IMR-90 (cell line): ENCODE measurements around the gene BCL11A. TPM values are rescaled to one million over a fixed set of nuclear protein-coding genes. Genes with fewer than 3 reads are reported as not detected.

Source experiments
- ATAC-seq: fragments of 200-7000 bp; cut with Tn5 transposase; 2 replicates; pipeline ENCODE4 v1.9.1; 2020; ENCODE audit warnings: low read depth, mild to moderate bottlenecking, moderate library complexity
- BruUV-seq: library from RNA; stranded (reverse); fragments of 400-500 nt; replicated peaks from 2 replicates; lab custom pipeline; 2021; lab: Mats Ljungman, UMichigan
- CTCF ChIA-PET: fragments of 300-600 bp; formaldehyde crosslinking; extraction: SDS; loops from one replicate; lab custom pipeline; 2021; ENCODE audit warnings: antibody characterized with exemption; lab: Yijun Ruan, JAX
- POLR2A ChIA-PET: fragments of 300-600 bp; sonication (Branson Sonifier 250); formaldehyde crosslinking; loops from one replicate; lab custom pipeline; 2022; ENCODE audit warnings: antibody characterized with exemption; ENCODE audit not compliant: unreplicated experiment; lab: Charles Lee
- DNase-seq: peaks from one replicate; pipeline ENCODE4 v3.0.0; 2013
- H2AFZ ChIP-seq: replicated peaks from 2 replicates; pipeline ENCODE3; 2013; ENCODE audit warnings: low read length, mild to moderate bottlenecking; ENCODE audit not compliant: poor library complexity
- H2AK5ac ChIP-seq: 2 replicates; pipeline ENCODE4 v1.6.1; 2013; ENCODE audit warnings: low read depth, low read length, inconsistent platforms
- H2AK9ac ChIP-seq: replicated peaks from 2 replicates; pipeline ENCODE3; 2013; ENCODE audit warnings: mild to moderate bottlenecking, low read depth, low read length, moderate library complexity; ENCODE audit not compliant: poor library complexity
- H2BK120ac ChIP-seq: 2 replicates; pipeline ENCODE4 v1.6.1; 2013; ENCODE audit warnings: low read depth, low read length, inconsistent platforms
- H2BK15ac ChIP-seq: 3 replicates; pipeline ENCODE4 v1.6.1; 2013; ENCODE audit warnings: low read depth, low read length, inconsistent platforms
- H2BK20ac ChIP-seq: 2 replicates; pipeline ENCODE4 v1.6.1; 2013; ENCODE audit warnings: low read depth, mild to moderate bottlenecking, inconsistent platforms, low read length, moderate library complexity
- H2BK5ac ChIP-seq: 2 replicates; pipeline ENCODE4 v1.6.1; 2013; ENCODE audit warnings: mild to moderate bottlenecking, low read depth, low read length, inconsistent platforms; ENCODE audit not compliant: poor library complexity, severe bottlenecking
- H3K14ac ChIP-seq: replicated peaks from 2 replicates; pipeline ENCODE4 v1.6.1; 2013; ENCODE audit warnings: low read depth, low read length, inconsistent platforms
- H3K18ac ChIP-seq: 2 replicates; pipeline ENCODE4 v1.6.1; 2013; ENCODE audit warnings: low read depth, low read length, control low read depth
- H3K23ac ChIP-seq: 2 replicates; pipeline ENCODE4 v1.6.1; 2013; ENCODE audit warnings: low read depth, low read length, inconsistent platforms
- H3K27ac ChIP-seq: 2 replicates; pipeline ENCODE4 v1.5.1; 2013; ENCODE audit warnings: mild to moderate bottlenecking, control low read depth, low read length; ENCODE audit not compliant: insufficient read depth
- H3K27me3 ChIP-seq: 2 replicates; pipeline ENCODE4 v1.6.1; 2013; ENCODE audit warnings: low read length; ENCODE audit not compliant: control insufficient read depth, insufficient read depth
- H3K36me3 ChIP-seq: 2 replicates; pipeline ENCODE4 v1.6.1; 2013; ENCODE audit warnings: low read length, mixed read lengths; ENCODE audit not compliant: control insufficient read depth, insufficient read depth
- H3K4ac ChIP-seq: 2 replicates; pipeline ENCODE4 v1.6.1; 2013; ENCODE audit warnings: low read depth, low read length, inconsistent platforms
- H3K4me1 ChIP-seq: 2 replicates; pipeline ENCODE4 v1.6.1; 2013; ENCODE audit warnings: low read length, mixed read lengths; ENCODE audit not compliant: control insufficient read depth, insufficient read depth
- H3K4me2 ChIP-seq: 2 replicates; pipeline ENCODE4 v1.6.1; 2013; ENCODE audit warnings: low read depth, mild to moderate bottlenecking, control low read depth, low read length, moderate library complexity
- H3K4me3 ChIP-seq: 2 replicates; pipeline ENCODE4 v1.5.1; 2013; ENCODE audit warnings: low read depth, mild to moderate bottlenecking, control low read depth, low read length, moderate library complexity; ENCODE audit not compliant: insufficient read depth
- H3K56ac ChIP-seq: 2 replicates; pipeline ENCODE4 v1.6.1; 2013; ENCODE audit warnings: low read length, inconsistent platforms; ENCODE audit not compliant: insufficient read depth; ENCODE audit errors: extremely low read depth
- H3K79me1 ChIP-seq, 2 experiments: 2 replicates each; pipeline ENCODE4 v1.6.1; 2013; ENCODE audit warnings: low read length in 2 of 2, inconsistent platforms in 1 of 2, low read depth in 1 of 2
- H3K9ac ChIP-seq: 2 replicates; pipeline ENCODE4 v1.6.1; 2013; ENCODE audit warnings: low read depth, low read length, control low read depth
- H3K9me1 ChIP-seq: 2 replicates; pipeline ENCODE4 v1.6.1; 2013; ENCODE audit warnings: low read length, inconsistent platforms; ENCODE audit not compliant: insufficient read depth
- H3K9me3 ChIP-seq: 2 replicates; pipeline ENCODE4 v1.6.1; 2013; ENCODE audit warnings: low read length; ENCODE audit not compliant: control insufficient read depth, insufficient read depth
- H4K20me1 ChIP-seq: 2 replicates; pipeline ENCODE4 v1.6.1; 2013; ENCODE audit warnings: low read length, inconsistent platforms; ENCODE audit not compliant: insufficient read depth
- H4K5ac ChIP-seq: 2 replicates; pipeline ENCODE4 v1.6.1; 2013; ENCODE audit warnings: mild to moderate bottlenecking, low read depth, low read length, control low read depth
- H4K8ac ChIP-seq, 2 experiments: 2 replicates each; pipeline ENCODE4 v1.6.1; 2013; ENCODE audit warnings: low read depth in 2 of 2, low read length in 2 of 2, control low read depth in 1 of 2, inconsistent platforms in 1 of 2
- H4K91ac ChIP-seq: 2 replicates; pipeline ENCODE4 v1.6.1; 2013; ENCODE audit warnings: low read depth, low read length, inconsistent platforms; ENCODE audit not compliant: insufficient read depth
- RCOR1 ChIP-seq: IDR thresholded peaks from 2 replicates; pipeline ENCODE4 v1.6.1; 2012; ENCODE audit warnings: mild to moderate bottlenecking, low read length, improper control_type of control experiment; ENCODE audit not compliant: insufficient replicate concordance
- WGBS, 2 experiments: methylation state at CpG; one replicate each; pipeline versions ENCODE4 v1.1.5 to v1.1.7; 2013; ENCODE audit warnings: missing lambda C conversion rate in 2 of 2; ENCODE audit not compliant: insufficient read length in 1 of 2; ENCODE audit errors: extremely low coverage in 2 of 2; 5-methylcytosine and 5-hydroxymethylcytosine counted together
- dilution Hi-C: fragments of 300-500 bp; cut with HindIII; formaldehyde crosslinking; loops from one replicate; pipeline ENCODE4 v1.14.3; 2018; ENCODE audit warnings: low sequenced_read_pairs; ENCODE audit not compliant: unreplicated experiment
- in situ Hi-C: fragments of 300-500 bp; cut with MboI; formaldehyde crosslinking; loops from 3 replicates; pipeline ENCODE4 v1.14.3; 2019; ENCODE audit warnings: low sequenced_read_pairs, inconsistent platforms, mixed read lengths
- intact Hi-C: fragments of 100-400 bp; cut with micrococcal nuclease; formaldehyde crosslinking; loops from 2 replicates; pipeline ENCODE4 v1.10.0; 2022
- polyA plus RNA-seq, 3 experiments: library from polyadenylated mRNA; depleted of rRNA; stranded (reverse); fragments of >200 nt; gene quantifications; 2 replicates each; pipeline ENCODE4 v1.2.3, GENCODE V29; 2012; ENCODE audit warnings: low replicate concordance in 1 of 3
- total RNA-seq: library from RNA; depleted of rRNA; stranded (reverse); fragments of >200 nt; gene quantifications from 2 replicates; pipeline ENCODE4 v1.2.3, GENCODE V29; 2012
- TF ChIP-seq, protein P1 (sequence below): fragments of 150-350 bp; IDR thresholded peaks from 2 replicates; pipeline ENCODE4 v1.6.1; 2016; ENCODE audit warnings: low read depth, mild to moderate bottlenecking, low read length, moderate library complexity, borderline replicate concordance

Gene BCL11A
- total and polyA plus RNA-seq, 2 of the 4 experiments (the other 2 are of a cell fraction): 1.0 to 1.1 TPM

- Histone ChIP-seq H4K20me1 (no peaks in the 10 kb centered on the region), H3K23ac (no peak overlapping the region), H2BK5ac (no peak overlapping the region), H3K36me3 (no peaks in the 10 kb centered on the region), H4K91ac (no peak overlapping the region), H3K27me3 (peaks cover 2% of the 10 kb centered on the region; the same call in 1 of the 2 replicates), H2AFZ (no peak overlapping the region), H2BK120ac (no peak overlapping the region), H2BK20ac (no peak overlapping the region), H2AK5ac (no peak overlapping the region), H4K5ac (no peak overlapping the region), H3K4ac (no peak overlapping the region), H2BK15ac (no peak overlapping the region), H3K56ac (no peak overlapping the region), H4K8ac (no peak overlapping the region), H3K9me1 (no peaks in the 10 kb centered on the region), H3K9ac (no peak overlapping the region), H3K9me3 (no peaks in the 10 kb centered on the region), H3K79me1 (no peaks in the 10 kb centered on the region), H3K4me3 (no peak overlapping the region), H3K18ac (no peak overlapping the region), H3K4me1 (no peaks in the 10 kb centered on the region), H3K27ac (no peak overlapping the region), H3K4me2 (no peak overlapping the region), H2AK9ac (no peak overlapping the region), H3K14ac (no peak overlapping the region)
- CTCF ChIA-PET: no interaction called here
- BruUV-seq: no TSS peak
- intact Hi-C loops (no loop called here), dilution Hi-C loops (no loop called here), in situ Hi-C loops (no loop called here)
- ATAC-seq (no peak), DNase-seq (no peak)
- TF ChIP-seq RCOR1: no peak
- TF ChIP-seq, protein P1, sequence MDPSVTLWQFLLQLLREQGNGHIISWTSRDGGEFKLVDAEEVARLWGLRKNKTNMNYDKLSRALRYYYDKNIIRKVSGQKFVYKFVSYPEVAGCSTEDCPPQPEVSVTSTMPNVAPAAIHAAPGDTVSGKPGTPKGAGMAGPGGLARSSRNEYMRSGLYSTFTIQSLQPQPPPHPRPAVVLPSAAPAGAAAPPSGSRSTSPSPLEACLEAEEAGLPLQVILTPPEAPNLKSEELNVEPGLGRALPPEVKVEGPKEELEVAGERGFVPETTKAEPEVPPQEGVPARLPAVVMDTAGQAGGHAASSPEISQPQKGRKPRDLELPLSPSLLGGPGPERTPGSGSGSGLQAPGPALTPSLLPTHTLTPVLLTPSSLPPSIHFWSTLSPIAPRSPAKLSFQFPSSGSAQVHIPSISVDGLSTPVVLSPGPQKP: no peak
- POLR2A ChIA-PET: no interaction called here
- WGBS, 2 experiments: no CpG with 5 or more reads among the region's 1 CpG
These were observed 145.2 kb downstream of the BCL11A start for GRCh38 chr2:60408207-60408606.
